HepG2 (cell line): Measurements from ENCODE around the gene EPHA1. TPM values are rescaled to one million over a fixed set of nuclear protein-coding genes. Genes with fewer than 3 reads are reported as not detected.

ENCODE experiments used
- ATAC-seq: fragments of 200-7000 bp; cut with Tn5 transposase; 3 replicates; pipeline ENCODE4 v1.9.1; 2020; ENCODE audit warnings: mild to moderate bottlenecking, moderate library complexity
- BruUV-seq: library from RNA; stranded (reverse); fragments of 400-500 nt; replicated peaks from 2 replicates; lab custom pipeline; 2021; lab: Mats Ljungman, UMichigan
- CTCF ChIA-PET: fragments of 300-600 bp; formaldehyde crosslinking; extraction: SDS; loops from one replicate; lab custom pipeline; 2021; ENCODE audit warnings: low total read pairs, inconsistent platforms, low intra/inter-chr PET ratio; lab: Yijun Ruan, JAX
- POLR2A ChIA-PET: fragments of 350-600 bp; sonication (Branson Sonifier 250); formaldehyde crosslinking; loops from one replicate; lab custom pipeline; 2020; ENCODE audit warnings: antibody characterized with exemption, inconsistent platforms; lab: Yijun Ruan, JAX
- DNase-seq: peaks from one replicate; pipeline ENCODE4 v3.0.0-alpha.2; 2015; ENCODE audit warnings: low spot score
- FAIRE-seq: peaks from 3 replicates; lab custom pipeline; 2011; peaks lifted over from hg19 to GRCh38; lab: Jason Lieb, UNC
- H2AFZ ChIP-seq: one replicate; pipeline ENCODE4 v1.6.1; 2011; ENCODE audit warnings: low read length, inconsistent platforms
- H3K27ac ChIP-seq: fragments of 300-600 bp; 3 replicates; pipeline ENCODE4 v1.8.0; 2011; ENCODE audit warnings: mixed run types, mild to moderate bottlenecking, mixed read lengths, low read length, inconsistent platforms; ENCODE audit not compliant: insufficient read depth; ENCODE audit errors: extremely low read length
- H3K27me3 ChIP-seq, 2 experiments: fragments of 200-600 bp in 1 of 2; 2 replicates in 1 of 2; 3 replicates in 1 of 2; pipeline versions ENCODE4 v1.6.0 to v1.8.0; 2011; ENCODE audit warnings: low read length in 2 of 2, mild to moderate bottlenecking in 2 of 2, moderate library complexity in 2 of 2, inconsistent platforms in 1 of 2; ENCODE audit not compliant: insufficient read depth in 2 of 2, control insufficient read depth in 1 of 2
- H3K36me3 ChIP-seq, 2 experiments: fragments of 200-600 bp in 1 of 2; replicated peaks in 1 of 2; 2 replicates in 1 of 2; 3 replicates in 1 of 2; pipeline versions ENCODE4 v1.5.1 to v1.8.0; 2011; ENCODE audit warnings: low read length in 2 of 2, inconsistent platforms in 1 of 2; ENCODE audit not compliant: insufficient read depth in 2 of 2, control insufficient read depth in 1 of 2
- H3K4me1 ChIP-seq: 2 replicates; pipeline ENCODE4 v1.5.1; 2012; ENCODE audit warnings: low read length, inconsistent platforms; ENCODE audit not compliant: insufficient read depth
- H3K4me2 ChIP-seq: 2 replicates; pipeline ENCODE4 v1.6.0; 2011; ENCODE audit warnings: low read depth, low read length, inconsistent platforms
- H3K4me3 ChIP-seq, 3 experiments: fragments of 200-600 bp in 1 of 3; sonication (generic), shearing (Covaris generic) in 1 of 3; replicated peaks in 1 of 3; 2 replicates each; pipeline ENCODE4 v1.5.1; 2011 to 2016; ENCODE audit warnings: low read length in 3 of 3, inconsistent platforms in 2 of 3, low read depth in 2 of 3, mild to moderate bottlenecking in 2 of 3, control low read depth in 1 of 3, mixed read lengths in 1 of 3; ENCODE audit not compliant: insufficient read depth in 1 of 3
- H3K79me2 ChIP-seq: one replicate; pipeline ENCODE4 v1.6.1; 2011; ENCODE audit warnings: low read length, inconsistent platforms; ENCODE audit not compliant: insufficient read depth
- H3K9ac ChIP-seq: 2 replicates; pipeline ENCODE4 v1.6.0; 2011; ENCODE audit warnings: mild to moderate bottlenecking, low read depth, low read length, inconsistent platforms; ENCODE audit not compliant: insufficient read depth
- H3K9me3 ChIP-seq: 2 replicates; pipeline ENCODE4 v1.5.1; 2012; ENCODE audit warnings: mild to moderate bottlenecking, low read length
- H4K20me1 ChIP-seq: 2 replicates; pipeline ENCODE4 v1.6.0; 2011; ENCODE audit warnings: inconsistent platforms, mild to moderate bottlenecking, low read length, moderate library complexity; ENCODE audit not compliant: insufficient read depth
- CCDC6 ChIP-seq: sonication (generic); formaldehyde crosslinking; IDR thresholded peaks from 2 replicates; pipeline ENCODE4 v1.8.1; 2022; ENCODE audit warnings: mild to moderate bottlenecking, missing genetic modification reagents, moderate library complexity
- DNMT3B ChIP-seq: conservative IDR thresholded peaks from 2 replicates; pipeline ENCODE4 v1.6.1; 2016; ENCODE audit warnings: missing biosample characterization, control low read depth
- ELF4 ChIP-seq: sonication (generic); formaldehyde crosslinking; IDR thresholded peaks from 2 replicates; pipeline ENCODE4 v1.5.0; 2020; ENCODE audit warnings: missing genetic modification reagents, mild to moderate bottlenecking, moderate library complexity, borderline replicate concordance
- GABPB1 ChIP-seq: IDR thresholded peaks from 2 replicates; pipeline ENCODE4 v1.6.1; 2016; ENCODE audit warnings: mild to moderate bottlenecking, missing genetic modification reagents, moderate library complexity, missing compliant biosample characterization
- HCFC1 ChIP-seq: fragments of 150-350 bp; IDR thresholded peaks from 2 replicates; pipeline ENCODE4 v1.6.1; 2014; ENCODE audit warnings: low read depth, low read length
- HMG20A ChIP-seq: IDR thresholded peaks from 2 replicates; pipeline ENCODE4 v1.6.1; 2016; ENCODE audit warnings: borderline replicate concordance
- HNF1B ChIP-seq: sonication (generic); formaldehyde crosslinking; IDR thresholded peaks from 2 replicates; pipeline ENCODE4 v1.5.1; 2020; ENCODE audit warnings: mild to moderate bottlenecking, moderate library complexity, missing genetic modification reagents
- RORA ChIP-seq: sonication (generic); formaldehyde crosslinking; IDR thresholded peaks from 2 replicates; pipeline ENCODE4 v1.5.0; 2020; ENCODE audit warnings: mild to moderate bottlenecking, missing genetic modification reagents, moderate library complexity
- RXRA ChIP-seq: sonication (generic); formaldehyde crosslinking; IDR thresholded peaks from 2 replicates; pipeline ENCODE4 v1.5.1; 2020; ENCODE audit warnings: missing genetic modification reagents
- ZC3H4 ChIP-seq: sonication (generic); formaldehyde crosslinking; IDR thresholded peaks from 2 replicates; pipeline ENCODE4 v1.4.0; 2020; ENCODE audit warnings: missing genetic modification reagents, borderline replicate concordance
- ZFAT ChIP-seq: sonication (generic); formaldehyde crosslinking; conservative IDR thresholded peaks from 2 replicates; pipeline ENCODE4 v1.8.1; 2023; ENCODE audit warnings: missing genetic modification reagents, inconsistent platforms
- ZNF280D ChIP-seq: sonication (generic); formaldehyde crosslinking; IDR thresholded peaks from 2 replicates; pipeline ENCODE4 v1.5.1; 2020; ENCODE audit warnings: mild to moderate bottlenecking, missing genetic modification reagents
- ZNF30 ChIP-seq: sonication (generic); formaldehyde crosslinking; IDR thresholded peaks from 2 replicates; pipeline ENCODE4 v1.5.0; 2020; ENCODE audit warnings: mild to moderate bottlenecking, missing genetic modification reagents
- ZNF335 ChIP-seq: sonication (generic); formaldehyde crosslinking; IDR thresholded peaks from 2 replicates; pipeline ENCODE4 v1.4.0; 2020; ENCODE audit warnings: missing genetic modification reagents
- ZNF33B ChIP-seq: sonication (generic); formaldehyde crosslinking; IDR thresholded peaks from 2 replicates; pipeline ENCODE4 v1.5.1; 2020; ENCODE audit warnings: mild to moderate bottlenecking, missing genetic modification reagents
- WGBS: methylation state at CpG from one replicate; pipeline ENCODE4 v1.1.6; 2017; ENCODE audit warnings: low lambda C conversion rate; 5-methylcytosine and 5-hydroxymethylcytosine counted together
- in situ Hi-C: cut with HindIII; loops from 2 replicates; pipeline ENCODE4 v1.10.0; 2017; ENCODE audit warnings: low pct_unique_long_range_greater_than_20kb; ENCODE audit not compliant: extremely low pct_ligation_motif_present
- intact Hi-C: fragments of 100-400 bp; cut with micrococcal nuclease; formaldehyde crosslinking; loops from one replicate; pipeline ENCODE4 v1.10.0; 2022; ENCODE audit not compliant: unreplicated experiment
- polyA plus RNA-seq, 8 experiments: library from polyadenylated mRNA; depleted of rRNA in 3 of 8; stranded (reverse) in 7 of 8; unstranded in 1 of 8; fragments of >200 nt; fragmentation: Illumina TruSeq in 4 of 8; extraction: Trizol in 4 of 8; gene quantifications; 2 replicates each; pipeline versions ENCODE4 v1.2.1 to v1.2.3, GENCODE V29; 2011 to 2016; ENCODE audit warnings: low read depth in 4 of 8, missing spikeins in 1 of 8, mixed read lengths in 1 of 8; ENCODE audit not compliant: insufficient read depth in 1 of 8
- total RNA-seq, 5 experiments: library from RNA; depleted of rRNA; stranded (reverse); fragments of >200 nt; fragmentation: Illumina TruSeq; extraction: Trizol; gene quantifications; 2 replicates each; pipeline ENCODE4 v1.2.3, GENCODE V29; 2016; ENCODE audit warnings: low read depth in 1 of 5
- TF ChIP-seq, protein P1 (sequence below): sonication (generic); formaldehyde crosslinking; IDR thresholded peaks from 2 replicates; pipeline ENCODE4 v1.4.0; 2020; ENCODE audit warnings: mild to moderate bottlenecking, missing genetic modification reagents
- TF ChIP-seq, protein P2 (sequence below): sonication (generic); formaldehyde crosslinking; IDR thresholded peaks from 2 replicates; pipeline ENCODE4 v1.5.1; 2020; ENCODE audit warnings: missing genetic modification reagents, mild to moderate bottlenecking, borderline replicate concordance

Gene EPHA1
- total and polyA plus RNA-seq, 2 of the 13 experiments (the other 11 are each of a cell fraction or from before 2014, with no cell fraction given): 4.6 to 17.1 TPM

GRCh38 chr7:143383642-143383957, 25.1 kb downstream of the EPHA1 start:
- TF ChIP-seq ZNF280D (CRISPR knock-in tag) (no peak), HNF1B (CRISPR knock-in tag) (no peak), ZNF33B (no peak), RXRA (CRISPR knock-in tag) (no peak), CCDC6 (CRISPR knock-in tag) (no peak), HMG20A (no peak), ZFAT (CRISPR knock-in tag) (no peak), RORA (CRISPR knock-in tag) (no peak), GABPB1 (CRISPR knock-in tag) (no peak), ELF4 (CRISPR knock-in tag) (no peak), ZNF335 (no peak), ZNF30 (CRISPR knock-in tag) (no peak), DNMT3B (CRISPR knock-in tag) (no peak), HCFC1 (no peak), ZC3H4 (no peak)
- TF ChIP-seq, protein P1, sequence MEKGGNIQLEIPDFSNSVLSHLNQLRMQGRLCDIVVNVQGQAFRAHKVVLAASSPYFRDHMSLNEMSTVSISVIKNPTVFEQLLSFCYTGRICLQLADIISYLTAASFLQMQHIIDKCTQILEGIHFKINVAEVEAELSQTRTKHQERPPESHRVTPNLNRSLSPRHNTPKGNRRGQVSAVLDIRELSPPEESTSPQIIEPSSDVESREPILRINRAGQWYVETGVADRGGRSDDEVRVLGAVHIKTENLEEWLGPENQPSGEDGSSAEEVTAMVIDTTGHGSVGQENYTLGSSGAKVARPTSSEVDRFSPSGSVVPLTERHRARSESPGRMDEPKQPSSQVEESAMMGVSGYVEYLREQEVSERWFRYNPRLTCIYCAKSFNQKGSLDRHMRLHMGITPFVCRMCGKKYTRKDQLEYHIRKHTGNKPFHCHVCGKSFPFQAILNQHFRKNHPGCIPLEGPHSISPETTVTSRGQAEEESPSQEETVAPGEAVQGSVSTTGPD (CRISPR knock-in tag): no peak
- TF ChIP-seq, protein P2, sequence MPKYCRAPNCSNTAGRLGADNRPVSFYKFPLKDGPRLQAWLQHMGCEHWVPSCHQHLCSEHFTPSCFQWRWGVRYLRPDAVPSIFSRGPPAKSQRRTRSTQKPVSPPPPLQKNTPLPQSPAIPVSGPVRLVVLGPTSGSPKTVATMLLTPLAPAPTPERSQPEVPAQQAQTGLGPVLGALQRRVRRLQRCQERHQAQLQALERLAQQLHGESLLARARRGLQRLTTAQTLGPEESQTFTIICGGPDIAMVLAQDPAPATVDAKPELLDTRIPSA (CRISPR knock-in tag): no peak
- H2AFZ ChIP-seq: no peak overlapping the region
- FAIRE-seq (no peak), DNase-seq (no peak), ATAC-seq (no peak)
- intact Hi-C loops: no loop called here
- no peak overlapping the region for H3K4me2 ChIP-seq
- ChIA-PET CTCF (no interaction called here), POLR2A (interaction anchor here (1.8 to 4.0 kb wide), 2 partner anchors 10 to 12 kb away, joined by 15 to 20 read pairs; no protein-coding TSS in a partner anchor)
- in situ Hi-C loops: loop anchor here (5.0 to 25.0 kb wide), 2 partner anchors 34 to 529 kb away; partner anchors contain the start of gene TCAF1
- peaks cover 70% of the 10 kb centered on the region for H3K4me1 ChIP-seq
- no peak overlapping the region for H3K4me3 ChIP-seq
- BruUV-seq: no TSS peak
- WGBS: no CpG with 5 or more reads among the region's 1 CpG
- no peak overlapping the region for H3K9ac ChIP-seq
- H3K27me3 ChIP-seq: no peaks in the 10 kb centered on the region
- H3K79me2 ChIP-seq: peaks cover 12% of the 10 kb centered on the region
- no peak overlapping the region for H3K27ac ChIP-seq
- no peaks in the 10 kb centered on the region for H3K9me3 ChIP-seq
- H4K20me1 ChIP-seq: peaks cover 9% of the 10 kb centered on the region; the same call in 1 of the 2 replicates
- H3K36me3 ChIP-seq: peaks cover 4 to 11% of the 10 kb centered on the region in 2 experiments; a peak in 4 of 5 replicates
